Stimulated activated CD8-positive, alpha-beta memory T cell treated with anti-CD3 and anti-CD28 coated beads, Interleukin-4, amount 100 ng/mL, for 24 hours (primary cell): Measurements from ENCODE around the gene ATP5F1A.
A peak's percentile ranks its signal among the peaks of the same experiment; 100 is the strongest.
"Not testable (repeated sequence)": the region's sequence is repeated elsewhere in the genome, so short reads cannot be mapped to it uniquely, and the experiment has no call there.

Experiments used
- DNase-seq: peaks from one replicate; pipeline ENCODE4 v3.0.0-alpha.2; 2020; ENCODE audit warnings: low read depth

The ATP5F1A gene

DNA sequence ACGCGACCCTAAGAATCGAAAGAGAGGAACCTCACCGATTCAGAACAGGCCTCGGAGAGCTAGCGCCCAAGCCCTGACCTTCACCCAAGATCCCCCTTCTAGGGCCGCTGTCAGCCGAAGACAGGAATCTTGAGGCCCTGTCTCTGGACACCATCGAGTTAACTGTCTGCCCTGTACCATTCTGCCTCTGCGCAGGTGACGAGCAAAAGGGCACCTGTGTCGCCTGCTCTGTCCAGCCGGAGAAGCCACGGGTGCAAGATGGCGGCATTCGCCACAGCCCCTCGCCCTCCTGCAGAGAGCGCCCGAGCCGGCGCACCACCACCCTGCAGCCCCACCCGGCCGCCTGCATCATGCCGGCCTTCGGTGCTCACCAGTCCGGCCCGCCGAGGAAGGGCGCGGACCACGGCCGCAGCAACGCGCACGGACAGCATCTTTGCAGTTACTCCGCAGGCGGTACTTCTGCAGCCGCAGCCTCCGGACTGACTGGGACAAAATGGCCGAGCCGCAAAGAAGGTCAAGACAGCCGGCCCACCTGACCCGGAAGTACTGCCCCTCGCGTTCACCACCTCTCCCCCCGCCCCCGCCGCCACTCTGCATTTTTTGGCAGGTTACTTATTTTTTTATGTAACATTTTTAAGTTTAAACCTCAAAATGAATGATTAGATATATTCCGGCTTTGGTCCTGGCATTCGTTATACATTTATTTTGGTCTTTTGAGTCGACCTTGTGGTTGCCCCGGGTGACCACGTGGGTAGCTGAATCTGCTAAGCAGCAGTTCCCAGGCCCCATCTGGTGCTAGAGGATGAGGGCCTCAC lies at the start of gene ATP5F1A:
Gene ATP5F1A (minus strand): TSS at position 496 of the 815 bp plus-strand sequence. CDS start 65 bp downstream, at position 431.
- peak; percentile 76 for DNase-seq

DNA sequence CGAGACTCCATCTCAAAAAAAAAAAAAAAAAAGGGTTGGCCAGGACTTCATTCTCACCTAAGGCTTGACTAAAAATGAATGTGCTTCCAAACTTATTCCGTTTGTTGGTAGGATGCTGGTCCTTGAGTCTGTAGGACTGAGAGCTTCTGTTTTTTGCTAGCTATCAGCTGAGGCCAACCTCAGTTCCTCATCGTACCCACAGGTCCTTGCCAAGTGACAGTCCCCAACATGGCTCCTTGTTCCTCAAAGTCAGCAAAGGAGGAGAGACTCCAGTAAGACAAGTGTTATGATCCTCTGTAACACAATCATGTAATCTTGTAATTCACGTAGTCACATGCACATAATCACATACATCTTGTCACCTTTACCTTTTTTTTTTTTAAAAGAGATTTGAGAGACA lies 43.1 kb upstream of the ATP5F1A start:
- no peak for DNase-seq

DNA sequence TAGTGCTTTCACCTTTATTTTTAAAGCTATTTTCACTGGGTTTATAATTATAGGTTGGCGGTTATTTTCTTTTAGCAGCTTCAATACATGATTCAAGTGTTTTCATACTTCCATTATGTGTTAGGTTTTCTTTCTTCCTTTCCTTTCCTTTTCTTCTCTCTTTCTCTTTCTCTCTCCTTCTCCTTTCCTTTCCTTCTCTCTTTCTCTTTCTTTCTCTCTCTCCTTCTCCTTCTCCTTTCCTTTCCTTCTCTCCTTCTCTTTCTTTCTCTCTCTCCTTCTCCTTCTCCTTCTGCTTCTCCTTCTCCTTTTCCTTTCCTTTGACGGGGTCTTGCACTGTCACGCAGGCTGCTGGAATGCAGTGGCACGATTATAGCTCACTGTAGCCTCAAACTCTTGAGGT lies 42.1 kb upstream of the ATP5F1A start:
- no peak for DNase-seq

DNA sequence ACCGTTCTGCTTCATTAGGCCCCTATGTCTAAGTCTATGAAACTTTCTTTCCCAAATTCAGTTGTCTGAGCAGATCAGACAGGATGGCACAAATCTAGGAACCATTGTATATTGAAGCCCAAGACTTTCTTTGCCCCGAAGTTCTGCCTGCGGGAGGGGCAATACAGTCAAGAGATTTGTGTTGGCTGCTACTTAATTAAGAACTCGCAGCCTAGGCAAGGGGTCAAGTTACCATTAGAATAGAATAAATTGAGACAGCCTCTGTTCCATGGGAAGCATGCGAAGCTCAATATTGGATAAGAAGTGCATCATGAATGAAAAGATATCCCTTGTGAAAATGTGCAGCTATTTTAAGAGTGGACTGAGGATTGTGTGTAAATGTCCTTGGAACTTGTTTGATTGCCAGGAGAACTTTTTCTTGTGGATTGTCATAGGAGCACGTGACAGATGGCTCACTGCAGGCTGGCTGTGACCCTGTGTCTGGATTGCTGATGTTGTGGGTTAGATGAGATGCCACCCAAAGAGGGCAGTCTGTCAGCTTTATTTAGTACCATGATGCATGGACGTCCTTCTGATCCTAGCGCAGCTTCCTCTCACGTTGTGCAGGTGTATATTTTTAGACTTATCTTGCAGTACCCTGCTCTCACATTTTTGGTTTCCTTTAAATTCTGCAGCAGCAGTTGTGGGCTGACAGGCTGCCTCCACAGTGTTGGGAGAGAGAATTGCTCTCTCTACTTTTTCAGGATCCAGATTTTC lies 37.0 kb upstream of the ATP5F1A start:
- no peak for DNase-seq

DNA sequence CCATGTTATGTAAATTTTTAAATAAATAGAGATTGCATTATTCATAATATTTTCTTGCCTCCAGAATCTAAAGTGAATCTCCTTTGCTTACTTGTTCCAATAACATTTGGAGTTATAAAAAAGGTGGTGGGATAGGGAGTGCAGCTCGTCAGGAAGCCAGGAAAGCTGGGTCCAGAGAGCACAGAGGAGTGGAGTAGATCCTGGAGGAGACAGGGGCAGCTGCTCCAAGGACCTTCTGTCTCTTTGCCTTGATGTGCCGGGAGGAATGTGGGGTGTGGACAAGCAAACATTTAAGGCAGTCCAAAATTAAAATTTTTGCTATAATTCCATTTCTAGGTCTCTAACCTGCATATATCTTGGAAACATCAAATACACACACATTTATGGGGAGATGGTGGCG lies 35.4 kb upstream of the ATP5F1A start:
- no peak for DNase-seq

DNA sequence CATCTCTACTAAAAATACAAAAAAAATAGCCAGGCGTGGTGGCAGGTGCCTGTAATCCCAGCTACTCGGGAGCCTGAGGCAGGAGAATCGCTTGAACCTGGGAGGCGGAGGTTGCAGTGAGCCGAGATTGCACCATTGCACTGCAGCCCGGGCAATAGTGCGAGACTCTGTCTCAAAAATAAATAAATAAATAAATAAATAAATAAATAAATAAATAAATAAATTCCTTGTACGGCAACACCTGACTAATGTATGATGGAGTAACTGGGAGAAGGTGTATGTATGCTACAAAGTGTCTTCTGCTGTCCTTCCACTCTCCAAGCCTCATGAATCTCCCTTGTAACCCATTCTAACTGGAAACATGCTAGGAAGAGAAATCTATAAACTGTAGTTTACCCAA lies 32.5 kb upstream of the ATP5F1A start:
- DNase-seq = not testable (repeated sequence)

DNA sequence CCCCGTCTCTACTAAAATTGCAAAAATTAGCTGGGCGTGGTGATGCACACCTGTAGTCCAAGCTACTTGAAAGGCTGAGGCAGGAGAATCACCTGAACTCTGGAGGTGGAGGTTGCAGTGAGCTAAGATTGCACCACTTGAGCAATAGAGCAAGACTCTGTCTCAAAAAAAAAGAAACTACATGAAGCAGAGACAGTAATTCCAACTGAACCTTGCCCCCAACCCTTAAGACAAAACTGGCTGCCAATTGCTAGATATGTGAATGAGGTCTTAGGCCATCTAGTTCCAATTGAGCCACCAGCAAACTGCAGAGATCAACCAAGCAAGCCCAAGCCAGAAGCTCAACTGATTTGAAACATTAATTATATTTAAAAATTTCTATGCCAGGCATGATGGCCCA lies 32.0 kb upstream of the ATP5F1A start:
- no peak for DNase-seq

DNA sequence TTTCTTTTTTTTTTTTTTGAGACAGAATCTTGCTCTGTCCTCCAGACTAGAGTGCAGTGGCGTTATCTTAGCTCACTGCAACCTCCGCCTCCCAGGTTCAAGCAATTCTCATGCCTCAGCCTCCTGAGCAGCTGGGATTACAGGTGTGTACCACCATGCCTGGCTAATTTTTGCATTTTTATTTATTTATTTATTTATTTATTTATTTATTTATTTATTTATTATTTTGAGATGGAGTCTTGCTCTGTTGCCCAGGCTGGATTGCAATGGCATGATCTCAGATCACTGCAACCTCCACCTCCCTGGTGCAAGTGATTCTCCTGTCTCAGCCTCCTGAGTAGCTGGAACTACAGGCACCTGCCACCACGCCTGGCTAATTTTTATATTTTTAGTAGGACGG lies 28.5 kb upstream of the ATP5F1A start:
- not testable (repeated sequence) for DNase-seq

DNA sequence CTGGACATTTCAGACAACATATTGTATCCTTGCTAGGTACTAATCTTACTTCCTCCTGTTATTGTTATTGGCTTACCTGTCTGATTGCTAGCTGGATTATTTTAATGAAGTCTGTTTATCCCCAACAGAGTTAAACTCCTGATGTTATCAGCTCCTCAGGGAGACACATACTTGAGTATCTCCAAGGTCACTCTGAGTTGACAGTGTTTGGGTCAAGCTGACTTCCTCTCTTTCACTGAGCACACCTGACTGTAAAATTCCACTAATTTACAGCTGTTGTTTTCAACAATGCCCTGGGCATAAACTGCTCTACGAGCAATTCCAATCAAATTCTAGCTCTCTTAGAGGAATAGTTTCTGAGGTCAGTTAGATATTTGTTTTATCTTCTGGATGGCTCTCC lies 15.7 kb upstream of the ATP5F1A start:
- no peak for DNase-seq

DNA sequence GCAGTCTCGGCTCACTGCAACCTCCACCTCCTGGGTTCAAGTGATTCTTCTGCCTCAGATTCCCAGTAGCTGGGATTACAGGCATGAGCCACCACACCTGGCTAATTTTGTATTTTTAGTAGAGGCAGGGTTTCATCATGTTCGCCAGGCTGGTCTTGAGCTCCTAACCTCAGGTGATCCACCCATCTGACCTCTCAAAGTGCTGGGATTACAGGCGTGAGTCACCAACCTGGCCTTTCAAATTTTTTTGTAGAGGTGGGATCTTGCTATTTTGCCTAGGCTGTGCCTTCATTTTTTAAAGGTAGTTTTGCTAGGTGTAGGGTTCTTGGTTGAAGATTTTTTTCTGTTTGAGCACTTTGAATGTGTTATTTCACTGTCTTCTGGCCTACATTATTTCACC lies 12.3 kb upstream of the ATP5F1A start:
- no peak for DNase-seq

DNA sequence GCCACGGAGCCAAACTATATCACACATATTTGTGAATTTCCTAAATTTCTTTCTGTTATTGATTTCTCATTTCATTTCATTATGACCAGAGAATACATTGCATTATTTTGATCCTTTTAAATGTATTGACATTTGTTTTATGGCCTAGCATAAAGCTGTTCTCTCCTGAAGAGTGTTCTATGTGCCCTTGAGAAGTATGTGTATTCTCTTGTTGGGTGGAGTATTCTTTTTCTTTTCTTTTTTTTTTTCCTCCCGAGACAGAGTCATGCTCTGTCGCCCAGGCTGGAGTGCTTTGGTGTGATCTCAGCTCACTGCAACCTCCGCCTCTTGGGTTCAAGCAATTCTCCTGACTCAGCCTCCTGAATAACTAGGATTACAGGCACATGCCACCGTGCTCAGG lies 11.3 kb upstream of the ATP5F1A start:
- DNase-seq = no peak

DNA sequence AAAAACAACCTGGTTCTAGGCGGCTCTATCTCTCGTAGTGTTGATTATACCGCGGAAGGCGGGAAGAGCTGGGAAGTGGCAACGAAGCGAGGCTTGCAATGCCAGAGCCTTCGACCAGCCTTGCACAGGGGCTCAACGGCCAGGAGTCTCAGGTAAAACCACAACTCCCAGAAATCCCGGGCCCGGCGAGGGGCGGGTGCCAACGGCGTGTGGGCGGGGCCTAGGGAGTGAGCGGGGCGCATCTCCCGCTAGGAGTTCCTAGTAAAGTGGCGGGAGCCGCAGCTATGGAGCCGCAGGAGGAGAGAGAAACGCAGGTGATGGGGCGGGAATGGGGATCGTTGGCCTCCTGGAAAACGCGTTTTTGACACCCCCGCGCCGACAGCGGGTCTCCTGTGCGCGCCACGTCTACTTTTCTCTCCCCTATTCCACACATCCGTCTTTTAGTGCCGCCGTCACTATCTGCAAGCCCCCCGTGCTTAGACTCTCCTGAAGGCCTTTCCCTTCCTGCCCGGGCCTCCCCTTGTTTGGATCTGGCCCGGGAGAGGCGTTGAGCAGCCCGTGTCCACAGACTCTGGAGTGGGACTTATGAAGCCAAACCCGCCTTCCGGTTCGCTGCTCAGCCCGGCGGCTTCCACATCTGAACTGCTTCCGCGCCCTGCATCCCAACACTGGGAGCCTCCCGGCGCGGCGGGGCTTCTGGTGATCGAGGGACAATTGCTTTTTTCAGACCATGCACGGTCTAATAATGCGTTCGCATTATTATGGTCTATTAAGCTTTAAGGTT lies 6.2 kb upstream of the ATP5F1A start, which contains the start of gene HAUS1:
Gene HAUS1 (plus strand): TSS at position 258 of the 784 bp plus-strand sequence. CDS start 27 bp downstream, at position 285.
- peak; percentile 78 for DNase-seq

DNA sequence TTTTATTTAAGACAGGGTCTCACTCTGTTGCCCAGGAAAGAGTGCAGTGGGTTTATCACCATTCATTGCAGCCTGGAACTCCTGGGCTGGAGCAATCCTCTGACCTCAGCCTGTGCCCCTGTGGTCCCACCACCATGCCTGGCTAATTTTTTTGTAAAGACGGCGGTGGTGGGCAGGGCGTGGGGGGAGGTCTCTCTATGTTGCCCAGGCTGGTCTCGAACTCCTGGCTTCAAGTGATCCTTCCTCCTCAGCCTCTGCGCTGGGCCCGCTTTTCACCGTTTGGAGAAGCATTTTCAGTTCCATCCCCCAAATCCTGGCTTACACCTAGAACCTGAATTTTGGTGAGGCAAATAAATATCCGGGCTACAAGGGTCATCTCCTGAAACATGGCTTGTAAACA lies 1.4 kb upstream of the ATP5F1A start:
- no peak for DNase-seq

DNA sequence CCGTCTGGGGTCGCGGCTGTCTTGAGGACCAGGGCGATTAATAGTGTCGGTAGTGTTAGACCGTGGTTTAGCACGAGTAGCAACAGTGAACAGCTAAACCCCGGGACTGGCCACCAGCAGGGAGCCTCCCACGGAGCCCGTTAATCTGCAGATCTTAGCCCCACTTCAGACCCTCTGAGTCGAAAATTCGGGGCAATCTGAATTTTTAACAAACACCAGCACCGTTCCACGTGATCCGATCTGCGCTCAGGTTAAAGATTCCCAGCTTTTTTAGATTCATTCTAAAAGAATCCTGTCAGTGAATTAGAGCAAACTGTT lies 479 bp upstream of the ATP5F1A start:
- DNase-seq = no peak

DNA sequence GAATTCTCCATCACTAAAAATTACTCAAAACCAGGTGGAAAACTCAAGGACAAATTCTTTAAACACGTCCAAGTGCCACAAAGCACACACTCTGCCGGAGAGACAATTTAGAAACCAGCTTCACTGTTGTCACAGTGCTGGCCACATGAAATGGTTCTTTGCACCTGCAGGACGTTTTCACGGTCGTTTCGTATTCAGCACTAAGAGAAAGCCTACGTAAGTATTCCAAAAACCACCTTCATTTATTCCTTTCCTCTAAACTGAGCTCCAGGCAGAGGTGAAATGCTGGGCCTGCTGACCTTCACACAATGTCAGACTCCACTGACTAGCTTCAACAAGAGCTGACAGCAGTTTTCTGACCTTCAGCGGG lies 680 bp downstream of the ATP5F1A start:
- no peak for DNase-seq

DNA sequence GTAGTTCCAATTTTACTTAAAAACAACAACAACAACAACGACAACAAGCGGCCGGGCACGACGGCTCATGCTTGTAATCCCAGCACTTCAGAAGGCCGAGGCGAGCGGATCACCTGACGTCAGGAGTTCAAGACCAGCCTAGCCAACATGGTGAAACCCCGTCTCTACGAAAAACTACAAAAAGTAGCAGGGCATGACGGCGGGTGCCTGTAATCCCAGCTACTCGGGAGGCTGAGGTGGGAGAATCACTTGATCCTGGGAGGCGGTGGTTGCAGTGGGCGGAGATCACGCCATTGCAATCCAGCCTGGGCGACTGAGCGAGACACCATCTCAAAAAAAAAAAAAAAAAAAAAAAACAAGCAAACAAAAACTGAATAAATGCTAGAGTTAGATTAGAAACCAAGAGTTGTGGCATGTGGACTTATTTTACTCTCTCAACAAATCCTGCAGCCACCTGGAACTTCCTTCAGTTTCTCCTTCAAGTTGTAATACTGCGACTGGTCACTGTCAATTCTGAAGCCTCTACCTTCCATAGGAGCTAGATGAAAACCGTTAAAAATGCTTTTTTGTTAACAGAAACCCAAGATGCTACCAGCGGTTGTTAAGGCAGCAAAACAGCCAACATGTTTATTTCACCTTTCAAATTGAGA lies 1.3 kb downstream of the ATP5F1A start:
- no peak for DNase-seq

DNA sequence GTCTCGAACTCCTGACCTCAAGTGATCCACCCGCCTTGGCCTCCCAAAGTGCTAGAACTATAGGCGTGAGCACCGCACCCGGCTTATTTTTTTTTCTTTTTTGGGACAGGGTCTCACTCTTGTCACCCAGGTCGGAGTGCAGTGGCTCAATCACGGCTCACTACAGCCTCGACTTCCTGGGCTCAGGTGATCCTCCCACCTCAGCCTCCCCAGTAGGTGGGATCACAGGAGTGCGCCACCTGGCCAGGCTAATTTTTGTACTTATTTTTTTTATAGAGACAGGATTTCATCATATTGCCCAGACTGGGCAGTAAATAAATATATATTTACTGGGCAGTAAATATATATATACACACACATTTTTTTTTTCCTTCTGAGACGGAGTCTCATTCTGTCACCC lies 2.6 kb downstream of the ATP5F1A start:
- no peak for DNase-seq

DNA sequence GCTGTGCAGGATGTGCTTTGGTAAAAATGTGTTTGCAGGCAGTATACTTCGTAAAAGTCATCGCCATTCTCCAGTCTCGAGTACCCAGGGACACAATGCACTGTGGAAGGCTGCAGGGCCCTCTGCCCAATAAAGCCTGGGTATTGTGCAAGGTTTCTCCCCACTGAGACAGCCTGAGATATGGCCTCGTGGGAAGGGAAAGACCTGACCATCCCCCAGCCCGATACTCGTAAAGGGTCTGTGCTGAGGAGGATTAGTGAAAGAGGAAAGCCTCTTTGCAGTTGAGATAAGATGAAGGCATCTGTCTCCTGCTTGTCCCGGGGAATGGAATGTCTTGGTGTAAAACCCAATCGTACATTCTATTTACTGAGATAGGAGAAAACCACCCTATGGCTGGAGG lies 9.6 kb downstream of the ATP5F1A start:
- not testable (repeated sequence) for DNase-seq

DNA sequence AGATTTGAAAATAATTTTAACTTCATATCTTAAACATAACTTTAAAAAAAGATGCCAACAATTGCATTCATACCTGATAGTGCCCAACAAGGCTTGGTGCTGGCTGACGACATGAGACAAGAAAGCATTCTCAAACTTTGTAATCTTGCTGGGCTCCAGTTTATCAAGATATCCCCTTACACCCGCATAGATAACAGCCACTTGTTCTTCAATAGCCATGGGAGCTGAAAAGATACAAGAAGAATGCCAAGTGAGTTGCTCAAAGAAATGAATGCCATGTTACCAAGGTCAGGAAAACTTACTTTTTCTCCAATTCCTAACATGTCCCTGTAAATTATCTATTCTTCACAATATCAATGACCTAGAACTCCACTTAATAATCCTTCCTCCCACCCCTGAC lies 13.7 kb downstream of the ATP5F1A start:
- no peak for DNase-seq

DNA sequence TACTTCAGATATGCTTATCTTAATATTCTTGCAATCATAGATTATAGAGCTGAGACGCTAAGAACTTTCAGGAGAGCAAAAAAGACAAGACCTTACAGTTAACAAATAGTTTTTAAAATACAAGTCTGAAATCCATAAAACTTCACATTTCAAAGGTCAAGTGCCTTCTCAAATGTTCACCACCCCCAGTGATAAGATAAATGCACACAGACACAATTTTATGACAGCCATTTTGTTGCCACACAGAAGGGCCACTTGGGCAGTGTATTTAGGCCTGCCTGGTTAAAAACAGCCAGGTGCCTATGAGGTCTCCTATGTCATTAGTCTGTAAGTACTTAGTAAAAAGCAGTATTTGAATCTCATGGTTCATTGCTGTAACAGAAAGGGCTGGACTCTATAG lies 17.9 kb downstream of the ATP5F1A start:
- DNase-seq = no peak

DNA sequence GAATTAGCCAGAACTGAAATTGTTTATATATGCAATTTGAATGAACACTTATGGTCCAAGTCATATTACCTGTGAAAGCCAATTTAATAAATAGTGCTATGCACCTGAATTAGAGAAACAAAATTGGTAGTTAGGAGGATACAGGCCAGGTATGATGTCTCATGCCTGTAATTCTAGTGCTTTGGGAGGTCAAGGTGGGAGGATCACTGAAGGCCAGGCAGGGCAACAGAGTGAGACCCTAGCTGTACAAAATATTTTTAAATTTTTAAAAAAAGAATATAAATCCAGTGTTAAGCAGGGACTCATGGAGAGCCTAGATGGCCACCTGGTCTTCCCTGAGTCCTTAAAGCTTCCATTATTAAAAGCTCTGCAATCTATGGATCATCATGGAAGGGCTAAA lies 18.8 kb downstream of the ATP5F1A start:
- no peak for DNase-seq
